GM12878 (cell line): ENCODE measurements around the gene FCAMR. TPM values are rescaled to one million over a fixed set of nuclear protein-coding genes. Genes with fewer than 3 reads are reported as not detected.
A peak's percentile ranks its signal among the peaks of the same experiment; 100 is the strongest.

Source experiments
- ATF2 ChIP-seq: IDR thresholded peaks from 2 replicates; pipeline ENCODE4 v1.6.1; 2012; ENCODE audit warnings: low read length, inconsistent platforms
- BHLHE40 ChIP-seq, 2 experiments: fragments of 450-650 bp in 1 of 2; IDR thresholded peaks; 2 replicates each; pipeline ENCODE4 v1.6.1; 2011 to 2017; ENCODE audit warnings: low read depth in 2 of 2, borderline replicate concordance in 1 of 2, improper control_type of control experiment in 1 of 2, low read length in 1 of 2, mild to moderate bottlenecking in 1 of 2
- CEBPZ ChIP-seq: fragments of 150-350 bp; IDR thresholded peaks from 2 replicates; pipeline ENCODE4 v1.6.1; 2016; ENCODE audit warnings: low read depth, low read length
- DPF2 ChIP-seq: fragments of 450-650 bp; IDR thresholded peaks from 2 replicates; pipeline ENCODE4 v1.6.1; 2017; ENCODE audit warnings: mild to moderate bottlenecking
- HDGF ChIP-seq: fragments of 450-650 bp; IDR thresholded peaks from 2 replicates; pipeline ENCODE4 v1.6.1; 2016; ENCODE audit warnings: antibody characterized with exemption
- JUNB ChIP-seq: IDR thresholded peaks from 2 replicates; pipeline ENCODE4 v1.6.1; 2016; ENCODE audit warnings: antibody characterized with exemption, mild to moderate bottlenecking
- MYB ChIP-seq: fragments of 150-350 bp; IDR thresholded peaks from 2 replicates; pipeline ENCODE4 v1.6.1; 2014; ENCODE audit warnings: mild to moderate bottlenecking, low read depth, low read length, borderline replicate concordance
- NFYB ChIP-seq: IDR thresholded peaks from 2 replicates; pipeline ENCODE4 v1.6.1; 2011; ENCODE audit warnings: low read depth, mild to moderate bottlenecking, low read length, improper control_type of control experiment, moderate library complexity; ENCODE audit not compliant: insufficient read depth
- NRF1 ChIP-seq: conservative IDR thresholded peaks from 2 replicates; pipeline ENCODE4 v1.6.1; 2011; ENCODE audit warnings: mild to moderate bottlenecking, low read depth, low read length, improper control_type of control experiment
- POLR2AphosphoS5 ChIP-seq: IDR thresholded peaks from 2 replicates; pipeline ENCODE4 v1.6.1; 2011; ENCODE audit warnings: mild to moderate bottlenecking, low read length, inconsistent platforms
- RAD21 ChIP-seq: IDR thresholded peaks from 2 replicates; pipeline ENCODE4 v1.6.1; 2011; ENCODE audit warnings: mild to moderate bottlenecking, low read depth, low read length, moderate library complexity; ENCODE audit not compliant: insufficient read depth
- RAD51 ChIP-seq: fragments of 450-650 bp; IDR thresholded peaks from 2 replicates; pipeline ENCODE4 v1.6.1; 2016; ENCODE audit warnings: moderate library complexity, mild to moderate bottlenecking, inconsistent platforms
- RB1 ChIP-seq: fragments of 450-650 bp; formaldehyde crosslinking; IDR thresholded peaks from 2 replicates; pipeline ENCODE4 v1.6.1; 2017; ENCODE audit warnings: mild to moderate bottlenecking, borderline replicate concordance
- RFX5 ChIP-seq: IDR thresholded peaks from 2 replicates; pipeline ENCODE4 v1.6.1; 2011; ENCODE audit warnings: low read depth, low read length, improper control_type of control experiment
- SRF ChIP-seq, 2 experiments: IDR thresholded peaks; 2 replicates each; pipeline ENCODE4 v1.6.1; 2011; ENCODE audit warnings: low read depth in 2 of 2, low read length in 2 of 2, mild to moderate bottlenecking in 1 of 2, moderate library complexity in 1 of 2
- TCF7 ChIP-seq: IDR thresholded peaks from 2 replicates; pipeline ENCODE4 v1.6.1; 2014; ENCODE audit warnings: antibody characterized with exemption, borderline replicate concordance
- ZSCAN29 ChIP-seq: fragments of 450-650 bp; IDR thresholded peaks from 2 replicates; pipeline ENCODE4 v1.6.1; 2017; ENCODE audit warnings: mild to moderate bottlenecking, moderate library complexity
- polyA plus RNA-seq, 11 experiments: library from polyadenylated mRNA; depleted of rRNA in 4 of 11; unstranded in 6 of 11; stranded (reverse) in 5 of 11; fragments of >200 nt; fragmentation: Nextera tagmentation in 4 of 11; fragmentation: Illumina TruSeq in 1 of 11; extraction: Ambion mirVana in 4 of 11; extraction: Trizol in 1 of 11; gene quantifications; 1 replicate in 1 of 11; 2 replicates in 10 of 11; pipeline versions ENCODE4 v1.2.1 to v1.2.3, GENCODE V29; 2011 to 2016; ENCODE audit warnings: inconsistent platforms in 2 of 11, missing spikeins in 2 of 11, low read depth in 1 of 11
- total RNA-seq, 4 experiments: library from RNA; depleted of rRNA in 3 of 4; stranded (reverse); fragments of >200 nt in 3 of 4; fragmentation: Illumina TruSeq in 1 of 4; extraction: Trizol in 1 of 4; gene quantifications; 2 replicates each; pipeline versions ENCODE4 v1.2.1 to v1.2.3, GENCODE V29; 2013 to 2021
- TF ChIP-seq, protein P1 (sequence below): fragments of 450-650 bp; IDR thresholded peaks from 2 replicates; pipeline ENCODE4 v1.6.1; 2017; ENCODE audit warnings: mild to moderate bottlenecking, low read depth, inconsistent platforms; ENCODE audit not compliant: poor library complexity, severe bottlenecking
- TF ChIP-seq, protein P2 (sequence below): fragments of 450-650 bp; IDR thresholded peaks from 2 replicates; pipeline ENCODE4 v1.6.1; 2017; ENCODE audit warnings: mild to moderate bottlenecking
- TF ChIP-seq, protein P3 (sequence below): fragments of 450-650 bp; IDR thresholded peaks from 2 replicates; pipeline ENCODE4 v1.6.1; 2018; ENCODE audit warnings: borderline replicate concordance, mild to moderate bottlenecking; ENCODE audit not compliant: partially characterized antibody

The FCAMR gene
- total and polyA plus RNA-seq, 10 of the 15 experiments (the other 5 are each of a cell fraction or from before 2014, with no cell fraction given): 0.04 to 0.15 (median 0.06) TPM; not detected in 3

DNA sequence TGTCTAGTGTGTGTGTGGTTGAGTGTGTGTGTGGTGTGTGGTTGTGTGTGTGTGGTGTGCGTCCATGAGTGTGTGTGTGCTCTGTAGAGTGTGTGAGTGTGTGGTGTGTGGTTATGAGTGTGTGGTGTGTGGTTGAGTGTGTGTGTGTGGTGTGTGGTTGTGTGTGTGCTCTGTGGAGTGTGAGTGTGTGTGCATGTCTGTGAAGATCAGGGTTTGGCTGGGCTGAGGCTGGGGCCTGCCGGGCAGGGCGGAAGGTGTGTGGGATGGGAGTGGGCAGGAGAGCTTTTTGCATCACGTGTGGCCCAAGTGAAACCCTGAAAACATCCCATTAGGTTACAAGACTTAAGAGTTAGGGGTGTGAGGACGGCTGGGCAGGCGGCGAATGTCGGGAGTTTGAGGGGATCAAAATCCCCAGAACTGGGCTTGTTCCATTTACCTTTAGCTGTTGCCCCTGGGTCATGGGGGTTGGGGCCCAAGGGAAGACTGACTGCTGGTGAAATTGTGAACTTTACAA is 45.6 kb downstream of the FCAMR start (continued):
- TF ChIP-seq CEBPZ (no peak), SRF (IDR thresholded peaks at IDR 0.05; ENCODE audit: low read depth in 2 of 2, low read length in 2 of 2) (no peak), RB1 (no peak), NFYB (no peak), RAD51 (peak; percentile 91), JUNB (no peak; the same call in 1 of the 2 replicates), TCF7 (no peak), MYB (no peak), BHLHE40 (IDR thresholded peaks at IDR 0.05; ENCODE audit: borderline replicate concordance in 1 of 2, low read depth in 2 of 2, low read length in 1 of 2) (peak; percentile 94 to 96), ATF2 (no peak), NRF1 (no peak), POLR2AphosphoS5 (no peak), ZSCAN29 (no peak), RAD21 (no peak), RFX5 (no peak), DPF2 (peak; percentile 73), HDGF (no peak)
- TF ChIP-seq, protein P1, sequence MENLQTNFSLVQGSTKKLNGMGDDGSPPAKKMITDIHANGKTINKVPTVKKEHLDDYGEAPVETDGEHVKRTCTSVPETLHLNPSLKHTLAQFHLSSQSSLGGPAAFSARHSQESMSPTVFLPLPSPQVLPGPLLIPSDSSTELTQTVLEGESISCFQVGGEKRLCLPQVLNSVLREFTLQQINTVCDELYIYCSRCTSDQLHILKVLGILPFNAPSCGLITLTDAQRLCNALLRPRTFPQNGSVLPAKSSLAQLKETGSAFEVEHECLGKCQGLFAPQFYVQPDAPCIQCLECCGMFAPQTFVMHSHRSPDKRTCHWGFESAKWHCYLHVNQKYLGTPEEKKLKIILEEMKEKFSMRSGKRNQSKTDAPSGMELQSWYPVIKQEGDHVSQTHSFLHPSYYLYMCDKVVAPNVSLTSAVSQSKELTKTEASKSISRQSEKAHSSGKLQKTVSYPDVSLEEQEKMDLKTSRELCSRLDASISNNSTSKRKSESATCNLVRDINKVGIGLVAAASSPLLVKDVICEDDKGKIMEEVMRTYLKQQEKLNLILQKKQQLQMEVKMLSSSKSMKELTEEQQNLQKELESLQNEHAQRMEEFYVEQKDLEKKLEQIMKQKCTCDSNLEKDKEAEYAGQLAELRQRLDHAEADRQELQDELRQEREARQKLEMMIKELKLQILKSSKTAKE: no peak
- TF ChIP-seq, protein P2, sequence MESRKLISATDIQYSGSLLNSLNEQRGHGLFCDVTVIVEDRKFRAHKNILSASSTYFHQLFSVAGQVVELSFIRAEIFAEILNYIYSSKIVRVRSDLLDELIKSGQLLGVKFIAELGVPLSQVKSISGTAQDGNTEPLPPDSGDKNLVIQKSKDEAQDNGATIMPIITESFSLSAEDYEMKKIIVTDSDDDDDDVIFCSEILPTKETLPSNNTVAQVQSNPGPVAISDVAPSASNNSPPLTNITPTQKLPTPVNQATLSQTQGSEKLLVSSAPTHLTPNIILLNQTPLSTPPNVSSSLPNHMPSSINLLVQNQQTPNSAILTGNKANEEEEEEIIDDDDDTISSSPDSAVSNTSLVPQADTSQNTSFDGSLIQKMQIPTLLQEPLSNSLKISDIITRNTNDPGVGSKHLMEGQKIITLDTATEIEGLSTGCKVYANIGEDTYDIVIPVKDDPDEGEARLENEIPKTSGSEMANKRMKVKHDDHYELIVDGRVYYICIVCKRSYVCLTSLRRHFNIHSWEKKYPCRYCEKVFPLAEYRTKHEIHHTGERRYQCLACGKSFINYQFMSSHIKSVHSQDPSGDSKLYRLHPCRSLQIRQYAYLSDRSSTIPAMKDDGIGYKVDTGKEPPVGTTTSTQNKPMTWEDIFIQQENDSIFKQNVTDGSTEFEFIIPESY: no peak
- TF ChIP-seq, protein P3, sequence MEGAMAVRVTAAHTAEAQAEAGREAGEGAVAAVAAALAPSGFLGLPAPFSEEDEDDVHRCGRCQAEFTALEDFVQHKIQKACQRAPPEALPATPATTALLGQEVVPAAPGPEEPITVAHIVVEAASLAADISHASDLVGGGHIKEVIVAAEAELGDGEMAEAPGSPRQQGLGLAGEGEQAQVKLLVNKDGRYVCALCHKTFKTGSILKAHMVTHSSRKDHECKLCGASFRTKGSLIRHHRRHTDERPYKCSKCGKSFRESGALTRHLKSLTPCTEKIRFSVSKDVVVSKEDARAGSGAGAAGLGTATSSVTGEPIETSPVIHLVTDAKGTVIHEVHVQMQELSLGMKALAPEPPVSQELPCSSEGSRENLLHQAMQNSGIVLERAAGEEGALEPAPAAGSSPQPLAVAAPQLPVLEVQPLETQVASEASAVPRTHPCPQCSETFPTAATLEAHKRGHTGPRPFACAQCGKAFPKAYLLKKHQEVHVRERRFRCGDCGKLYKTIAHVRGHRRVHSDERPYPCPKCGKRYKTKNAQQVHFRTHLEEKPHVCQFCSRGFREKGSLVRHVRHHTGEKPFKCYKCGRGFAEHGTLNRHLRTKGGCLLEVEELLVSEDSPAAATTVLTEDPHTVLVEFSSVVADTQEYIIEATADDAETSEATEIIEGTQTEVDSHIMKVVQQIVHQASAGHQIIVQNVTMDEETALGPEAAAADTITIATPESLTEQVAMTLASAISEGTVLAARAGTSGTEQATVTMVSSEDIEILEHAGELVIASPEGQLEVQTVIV: no peak
